Esophagus squamous epithelium (tissue), 5 donors: ENCODE measurements around the gene GPR18. TPM values are rescaled to one million over a fixed set of nuclear protein-coding genes. Genes with fewer than 3 reads are reported as not detected.

Source experiments
- DNase-seq: peaks from one replicate; lab custom pipeline; 2025; lab: John Stamatoyannopoulos, UW
- H3K27ac ChIP-seq, 4 donors: fragments of 200-600 bp; sonication (generic); one replicate each; pipeline ENCODE4 v1.5.1; 2016 to 2019; ENCODE audit warnings: mild to moderate bottlenecking in 1 of 4
- H3K27me3 ChIP-seq, 4 donors: fragments of 200-600 bp; sonication (generic); 1 replicate in 3 of 4; 2 replicates in 1 of 4; pipeline versions ENCODE4 v1.5.1 to v1.6.0; 2017 to 2021; ENCODE audit warnings: antibody characterized with exemption in 1 of 4
- H3K36me3 ChIP-seq, 3 donors: fragments of 200-600 bp; sonication (generic); one replicate each; pipeline ENCODE4 v1.5.1; 2016 to 2019
- H3K4me1 ChIP-seq, 3 donors: fragments of 200-600 bp; sonication (generic); one replicate each; pipeline ENCODE4 v1.5.1; 2017 to 2019
- H3K4me3 ChIP-seq, 4 donors: fragments of 200-600 bp; sonication (generic); 1 replicate in 3 of 4; 2 replicates in 1 of 4; pipeline ENCODE4 v1.5.1; 2016 to 2019; ENCODE audit warnings: mild to moderate bottlenecking in 2 of 4, moderate library complexity in 1 of 4
- H3K9me3 ChIP-seq, 3 donors: fragments of 200-600 bp; sonication (generic); one replicate each; pipeline ENCODE4 v1.5.1; 2016 to 2019
- POLR2A ChIP-seq, 4 donors: fragments of 450-650 bp; IDR thresholded peaks; one replicate each; pipeline ENCODE4 v1.6.1; 2017; ENCODE audit warnings: antibody characterized with exemption in 4 of 4, mild to moderate bottlenecking in 4 of 4, moderate library complexity in 3 of 4
- WGBS, 2 donors: methylation state at CpG; one replicate each; pipeline ENCODE4 v1.1.5; 2018; 5-methylcytosine and 5-hydroxymethylcytosine counted together
- intact Hi-C: fragments of 100-400 bp; cut with DNase I; formaldehyde crosslinking; loops from one replicate; pipeline ENCODE4 v1.15.0; 2022
- total RNA-seq, 4 donors: library from RNA; depleted of rRNA; stranded (reverse); fragments of >200 nt; gene quantifications; one replicate each; pipeline ENCODE4 v1.1.0, GENCODE V29; 2016
- TF ChIP-seq, protein P1 (sequence below), 6 experiments: fragments of 450-650 bp in 4 of 6; fragments of 200-600 bp in 2 of 6; sonication (generic) in 2 of 6; IDR thresholded peaks; one replicate each; pipeline ENCODE4 v1.5.1; 2016 to 2019; ENCODE audit warnings: antibody characterized with exemption in 6 of 6, mild to moderate bottlenecking in 4 of 6, moderate library complexity in 4 of 6
- donor health status: DM: yes; HTN: yes; CAD: no.

GPR18 gene
- total RNA-seq, 4 donors from 2014 or later = 0.19 TPM; not detected in 3

DNA sequence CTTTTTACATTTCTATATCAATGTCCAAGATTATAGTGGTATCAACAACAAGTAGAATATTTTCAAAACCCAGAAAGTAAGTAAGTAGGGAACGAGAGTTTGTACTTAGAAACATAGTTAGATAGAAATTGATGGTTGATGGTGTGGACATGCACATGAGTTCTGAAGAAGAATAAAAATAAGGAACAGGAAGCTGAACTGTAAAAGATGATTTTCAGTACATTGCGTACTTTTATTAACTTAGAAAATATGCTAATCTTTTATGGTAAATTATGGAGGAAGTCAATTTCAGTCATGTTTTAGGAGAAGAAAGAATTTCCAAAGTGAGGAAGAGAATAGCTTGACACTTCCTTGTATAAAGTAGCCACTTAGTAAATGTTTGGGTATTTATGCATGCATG lies 12.3 kb upstream of the GPR18 start:
- H3K9me3 ChIP-seq = peaks cover 0 to 7% (median 4%) of the 10 kb centered on the region in 3 donors
- peaks cover 0 to 7% (median 0%) of the 10 kb centered on the region in 3 donors for H3K4me1 ChIP-seq
- 73 to 81% methylated on average over 2 of the region's 2 CpGs for WGBS, 2 donors
- intact Hi-C loops = loop anchor here (5.0 kb wide), 1 partner anchor 167 kb away; no protein-coding TSS in a partner anchor
- H3K4me3 ChIP-seq = no peak overlapping the region
- peaks cover 0 to 17% (median 4%) of the 10 kb centered on the region in 3 donors for H3K36me3 ChIP-seq
- H3K27ac ChIP-seq = peak overlapping the region in 2 of 4 donors; percentile 9 to 41
- H3K27me3 ChIP-seq = no peaks in the 10 kb centered on the region
- TF ChIP-seq, protein P1, sequence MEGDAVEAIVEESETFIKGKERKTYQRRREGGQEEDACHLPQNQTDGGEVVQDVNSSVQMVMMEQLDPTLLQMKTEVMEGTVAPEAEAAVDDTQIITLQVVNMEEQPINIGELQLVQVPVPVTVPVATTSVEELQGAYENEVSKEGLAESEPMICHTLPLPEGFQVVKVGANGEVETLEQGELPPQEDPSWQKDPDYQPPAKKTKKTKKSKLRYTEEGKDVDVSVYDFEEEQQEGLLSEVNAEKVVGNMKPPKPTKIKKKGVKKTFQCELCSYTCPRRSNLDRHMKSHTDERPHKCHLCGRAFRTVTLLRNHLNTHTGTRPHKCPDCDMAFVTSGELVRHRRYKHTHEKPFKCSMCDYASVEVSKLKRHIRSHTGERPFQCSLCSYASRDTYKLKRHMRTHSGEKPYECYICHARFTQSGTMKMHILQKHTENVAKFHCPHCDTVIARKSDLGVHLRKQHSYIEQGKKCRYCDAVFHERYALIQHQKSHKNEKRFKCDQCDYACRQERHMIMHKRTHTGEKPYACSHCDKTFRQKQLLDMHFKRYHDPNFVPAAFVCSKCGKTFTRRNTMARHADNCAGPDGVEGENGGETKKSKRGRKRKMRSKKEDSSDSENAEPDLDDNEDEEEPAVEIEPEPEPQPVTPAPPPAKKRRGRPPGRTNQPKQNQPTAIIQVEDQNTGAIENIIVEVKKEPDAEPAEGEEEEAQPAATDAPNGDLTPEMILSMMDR (IDR thresholded peaks at IDR 0.05) = no peak
- TF ChIP-seq POLR2A (IDR thresholded peaks at IDR 0.05) = no peak
- DNase-seq = no peak

DNA sequence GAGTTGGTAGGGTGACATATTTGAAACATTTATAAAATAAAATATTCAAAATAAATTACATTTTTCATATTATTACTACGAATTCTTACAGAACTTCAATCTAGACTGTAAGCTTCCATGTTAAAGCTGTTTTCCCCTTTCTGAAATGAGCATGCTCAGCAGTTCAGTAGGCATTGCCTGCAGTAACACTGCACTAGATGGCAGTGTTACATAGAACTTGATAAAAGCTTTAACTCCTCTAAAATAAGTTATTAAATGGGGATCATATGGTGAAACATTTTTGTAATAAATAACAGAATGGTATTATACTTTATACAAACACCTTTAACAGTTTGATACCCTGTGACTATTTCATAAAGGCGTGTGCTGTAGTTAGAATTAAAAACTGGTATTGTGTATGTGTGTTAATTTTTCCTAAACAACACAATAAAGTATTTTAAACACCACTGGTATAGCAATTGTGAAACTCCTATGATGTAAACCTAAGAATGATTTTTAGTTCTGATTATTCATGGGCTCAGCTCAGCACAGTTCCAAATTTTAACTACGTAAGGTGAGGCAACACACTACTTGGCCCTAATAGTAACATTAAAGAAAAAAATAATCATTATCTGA lies 11.6 kb upstream of the GPR18 start:
- no peak for DNase-seq

GRCh38 chr13:99268822-99269221 lies 10.6 kb upstream of the GPR18 start:
- TF ChIP-seq, protein P1 (IDR thresholded peaks at IDR 0.05) = no peak
- no peak for TF ChIP-seq POLR2A (IDR thresholded peaks at IDR 0.05)
- no peak for DNase-seq
- Histone ChIP-seq H3K36me3 (peaks cover 0 to 31% (median 4%) of the 10 kb centered on the region in 3 donors), H3K27me3 (no peaks in the 10 kb centered on the region), H3K9me3 (peaks cover 0 to 7% (median 4%) of the 10 kb centered on the region in 3 donors), H3K4me1 (peaks cover 0 to 9% (median 3%) of the 10 kb centered on the region in 3 donors), H3K27ac (no peak overlapping the region), H3K4me3 (no peak overlapping the region)
- 86 to 93% methylated on average over 3 of the region's 3 CpGs for WGBS, 2 donors
- intact Hi-C loops = loop anchor here (5.0 kb wide), 1 partner anchor 92 kb away; no protein-coding TSS in a partner anchor

More for the DNA sequence above, 11.6 kb upstream of the GPR18 start:
- WGBS, 2 donors = 53 to 60% methylated on average over 3 of the region's 3 CpGs
- Histone ChIP-seq H3K4me3 (no peak overlapping the region), H3K36me3 (peaks cover 0 to 22% (median 4%) of the 10 kb centered on the region in 3 donors), H3K27ac (peak overlapping the region in 3 of 4 donors; percentile 6 to 41 (median 9)), H3K4me1 (peaks cover 0 to 2% (median 0%) of the 10 kb centered on the region in 3 donors), H3K9me3 (peaks cover 0 to 7% (median 4%) of the 10 kb centered on the region in 3 donors), H3K27me3 (no peaks in the 10 kb centered on the region)
- intact Hi-C loops = loop anchor here (5.0 kb wide), 2 partner anchors 92 to 168 kb away; no protein-coding TSS in a partner anchor
- TF ChIP-seq, protein P1 (IDR thresholded peaks at IDR 0.05) = peak; percentile 48 to 77 (median 70)
- TF ChIP-seq POLR2A (IDR thresholded peaks at IDR 0.05) = no peak

GRCh38 chr13:99267927-99268326 lies 9.7 kb upstream of the GPR18 start:
- H3K4me1 ChIP-seq = peaks cover 0 to 10% (median 4%) of the 10 kb centered on the region in 3 donors
- intact Hi-C loops = loop anchor here (5.0 kb wide), 1 partner anchor 91 kb away; no protein-coding TSS in a partner anchor
- H3K27ac ChIP-seq = no peak overlapping the region
- peaks cover 0 to 37% (median 4%) of the 10 kb centered on the region in 3 donors for H3K36me3 ChIP-seq
- peaks cover 0 to 7% (median 4%) of the 10 kb centered on the region in 3 donors for H3K9me3 ChIP-seq
- WGBS, 2 donors = 85 to 93% methylated on average over 4 of the region's 4 CpGs
- no peak for DNase-seq
- TF ChIP-seq POLR2A (IDR thresholded peaks at IDR 0.05) = no peak
- TF ChIP-seq, protein P1 (IDR thresholded peaks at IDR 0.05) = no peak
- H3K27me3 ChIP-seq = no peaks in the 10 kb centered on the region
- no peak overlapping the region for H3K4me3 ChIP-seq

DNA sequence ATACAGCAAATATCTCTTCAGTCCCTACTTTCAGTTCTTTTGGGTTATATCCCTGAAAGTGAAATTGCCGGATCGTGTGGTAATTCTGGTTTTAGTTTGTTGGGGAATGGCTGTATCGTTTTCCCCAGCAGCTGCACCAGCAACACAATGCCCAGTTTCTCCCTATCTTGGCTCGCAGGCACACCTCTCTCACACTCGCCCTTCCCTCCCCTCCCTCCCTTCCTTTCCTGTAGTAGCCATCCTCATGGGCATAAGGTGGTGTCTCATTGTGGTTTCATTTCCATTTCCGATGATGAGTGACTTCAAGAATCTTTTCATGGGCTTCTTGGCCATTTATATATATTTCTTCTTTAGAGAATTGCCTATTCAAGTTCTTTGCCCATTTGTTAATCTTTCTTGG lies 8.6 kb upstream of the GPR18 start:
- no peaks in the 10 kb centered on the region for H3K27me3 ChIP-seq
- H3K4me3 ChIP-seq = no peak overlapping the region
- WGBS, 2 donors = 72 to 85% methylated on average over 6 of the region's 6 CpGs
- no peak overlapping the region for H3K27ac ChIP-seq
- intact Hi-C loops = loop anchor here (5.0 kb wide), 1 partner anchor 90 kb away; no protein-coding TSS in a partner anchor
- TF ChIP-seq, protein P1 (IDR thresholded peaks at IDR 0.05) = no peak
- TF ChIP-seq POLR2A (IDR thresholded peaks at IDR 0.05) = no peak
- no peaks in the 10 kb centered on the region for H3K9me3 ChIP-seq
- peaks cover 0 to 29% (median 4%) of the 10 kb centered on the region in 3 donors for H3K36me3 ChIP-seq
- H3K4me1 ChIP-seq = peaks cover 0 to 10% (median 4%) of the 10 kb centered on the region in 3 donors
- DNase-seq = no peak
